Fibroblast of lung (primary cell): ENCODE results near the gene SP8. TPM values are rescaled to one million over a fixed set of nuclear protein-coding genes. Genes with fewer than 3 reads are reported as not detected.

Experiments
- DNase-seq, 2 donors: peaks; one replicate each; pipeline versions ENCODE4 v3.0.0 to v3.0.0-alpha.2; 2010; ENCODE audit warnings: low read depth in 2 of 2
- H2AFZ ChIP-seq: 2 replicates; pipeline ENCODE4 v1.5.1; 2012; ENCODE audit warnings: low read length, control low read depth, inconsistent platforms
- H3K27ac ChIP-seq: 2 replicates; pipeline ENCODE4 v1.5.1; 2011; ENCODE audit warnings: low read length, control low read depth; ENCODE audit not compliant: insufficient read depth
- H3K27me3 ChIP-seq: 2 replicates; pipeline ENCODE4 v1.5.1; 2011; ENCODE audit warnings: mild to moderate bottlenecking, low read length; ENCODE audit not compliant: control insufficient read depth, insufficient read depth
- H3K36me3 ChIP-seq: 2 replicates; pipeline ENCODE4 v1.5.1; 2011; ENCODE audit warnings: low read length; ENCODE audit not compliant: control insufficient read depth, insufficient read depth
- H3K4me1 ChIP-seq: 2 replicates; pipeline ENCODE4 v1.5.1; 2011; ENCODE audit warnings: low read length; ENCODE audit not compliant: control insufficient read depth, insufficient read depth; ENCODE audit errors: extremely low read depth
- H3K4me2 ChIP-seq: 2 replicates; pipeline ENCODE4 v1.5.1; 2011; ENCODE audit warnings: low read length, control low read depth; ENCODE audit not compliant: insufficient read depth; ENCODE audit errors: extremely low read depth
- H3K4me3 ChIP-seq, 4 experiments: fragments of 200-600 bp in 1 of 4; sonication (generic) in 1 of 4; replicated peaks in 1 of 4; 2 replicates each; pipeline ENCODE4 v1.5.1; 2011 to 2016; ENCODE audit warnings: low read length in 4 of 4, low read depth in 3 of 4, mild to moderate bottlenecking in 3 of 4, control low read depth in 2 of 4, inconsistent platforms in 1 of 4, mixed read lengths in 1 of 4; ENCODE audit not compliant: insufficient read depth in 1 of 4; ENCODE audit errors: control extremely low read depth in 1 of 4
- H3K79me2 ChIP-seq: 2 replicates; pipeline ENCODE4 v1.5.1; 2012; ENCODE audit warnings: mild to moderate bottlenecking, low read length, inconsistent platforms; ENCODE audit not compliant: control insufficient read depth, insufficient read depth
- H3K9ac ChIP-seq: 2 replicates; pipeline ENCODE4 v1.5.1; 2011; ENCODE audit warnings: mild to moderate bottlenecking, low read length, control low read depth; ENCODE audit not compliant: insufficient read depth
- H3K9me3 ChIP-seq: 2 replicates; pipeline ENCODE4 v1.5.1; 2012; ENCODE audit warnings: low read depth, low read length; ENCODE audit not compliant: control insufficient read depth, insufficient read depth
- H4K20me1 ChIP-seq: 2 replicates; pipeline ENCODE4 v1.5.1; 2011; ENCODE audit warnings: low read length; ENCODE audit not compliant: control insufficient read depth, insufficient read depth; ENCODE audit errors: extremely low read depth
- EZH2 ChIP-seq: IDR thresholded peaks from 2 replicates; pipeline ENCODE4 v1.5.1; 2012; ENCODE audit warnings: low read length, control low read depth, mild to moderate bottlenecking; ENCODE audit errors: missing control alignments
- polyA plus RNA-seq, 2 donors: library from polyadenylated mRNA; depleted of rRNA in 1 of 2; stranded (reverse) in 1 of 2; unstranded in 1 of 2; fragments of >200 nt; gene quantifications; 2 replicates each; pipeline ENCODE4 v1.2.1, GENCODE V29; 2011 to 2012; ENCODE audit warnings: missing spikeins in 1 of 2
- total RNA-seq: library from RNA; depleted of rRNA; stranded (reverse); fragments of >200 nt; gene quantifications from 2 replicates; pipeline ENCODE4 v1.2.1, GENCODE V29; 2014
- TF ChIP-seq, protein P1 (sequence below), 2 donors: IDR thresholded peaks in 1 of 2; conservative IDR thresholded peaks in 1 of 2; 1 replicate in 1 of 2; 2 replicates in 1 of 2; pipeline ENCODE4 v1.5.1; 2011 to 2012; ENCODE audit warnings: low read length in 2 of 2, control low read depth in 1 of 2, inconsistent platforms in 1 of 2, low read depth in 1 of 2, mild to moderate bottlenecking in 1 of 2

The SP8 gene
- total and polyA plus RNA-seq, 2 donors (not counting 1 experiment from before 2014, with no cell fraction given) = not detected

DNA sequence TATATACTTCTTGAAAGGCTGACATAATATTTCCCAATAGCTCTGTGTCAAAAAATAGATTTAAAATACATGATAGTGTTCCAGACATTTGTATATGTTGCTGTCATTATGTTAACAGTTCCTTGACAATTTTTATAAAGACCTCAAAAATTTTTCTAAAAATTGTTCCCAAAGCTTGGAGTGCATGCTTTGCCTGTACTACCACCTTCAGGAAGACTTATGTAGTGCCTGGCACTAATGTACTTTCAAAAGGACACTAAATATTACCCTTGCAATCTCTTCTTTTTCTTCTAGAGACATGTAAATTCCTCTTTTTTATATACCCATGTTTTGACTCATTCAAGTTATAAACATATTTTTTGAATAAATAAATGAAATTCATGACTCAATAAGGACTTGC is 48.0 kb upstream of the SP8 start:
- Histone ChIP-seq H3K9ac (no peak overlapping the region), H3K79me2 (no peaks in the 10 kb centered on the region), H3K27ac (no peak overlapping the region), H4K20me1 (no peaks in the 10 kb centered on the region), H3K4me1 (no peaks in the 10 kb centered on the region), H3K36me3 (no peaks in the 10 kb centered on the region), H2AFZ (no peak overlapping the region), H3K9me3 (no peaks in the 10 kb centered on the region), H3K27me3 (no peaks in the 10 kb centered on the region), H3K4me2 (no peak overlapping the region), H3K4me3 (no peak overlapping the region)
- TF ChIP-seq, protein P1, sequence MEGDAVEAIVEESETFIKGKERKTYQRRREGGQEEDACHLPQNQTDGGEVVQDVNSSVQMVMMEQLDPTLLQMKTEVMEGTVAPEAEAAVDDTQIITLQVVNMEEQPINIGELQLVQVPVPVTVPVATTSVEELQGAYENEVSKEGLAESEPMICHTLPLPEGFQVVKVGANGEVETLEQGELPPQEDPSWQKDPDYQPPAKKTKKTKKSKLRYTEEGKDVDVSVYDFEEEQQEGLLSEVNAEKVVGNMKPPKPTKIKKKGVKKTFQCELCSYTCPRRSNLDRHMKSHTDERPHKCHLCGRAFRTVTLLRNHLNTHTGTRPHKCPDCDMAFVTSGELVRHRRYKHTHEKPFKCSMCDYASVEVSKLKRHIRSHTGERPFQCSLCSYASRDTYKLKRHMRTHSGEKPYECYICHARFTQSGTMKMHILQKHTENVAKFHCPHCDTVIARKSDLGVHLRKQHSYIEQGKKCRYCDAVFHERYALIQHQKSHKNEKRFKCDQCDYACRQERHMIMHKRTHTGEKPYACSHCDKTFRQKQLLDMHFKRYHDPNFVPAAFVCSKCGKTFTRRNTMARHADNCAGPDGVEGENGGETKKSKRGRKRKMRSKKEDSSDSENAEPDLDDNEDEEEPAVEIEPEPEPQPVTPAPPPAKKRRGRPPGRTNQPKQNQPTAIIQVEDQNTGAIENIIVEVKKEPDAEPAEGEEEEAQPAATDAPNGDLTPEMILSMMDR (conservative IDR thresholded peaks at IDR 0.05 in 1 of 2, IDR thresholded peaks at IDR 0.05 in 1 of 2; ENCODE audit: low read depth in 1 of 2, low read length in 2 of 2) = no peak
- TF ChIP-seq EZH2 = no peak
- no peak for DNase-seq

DNA sequence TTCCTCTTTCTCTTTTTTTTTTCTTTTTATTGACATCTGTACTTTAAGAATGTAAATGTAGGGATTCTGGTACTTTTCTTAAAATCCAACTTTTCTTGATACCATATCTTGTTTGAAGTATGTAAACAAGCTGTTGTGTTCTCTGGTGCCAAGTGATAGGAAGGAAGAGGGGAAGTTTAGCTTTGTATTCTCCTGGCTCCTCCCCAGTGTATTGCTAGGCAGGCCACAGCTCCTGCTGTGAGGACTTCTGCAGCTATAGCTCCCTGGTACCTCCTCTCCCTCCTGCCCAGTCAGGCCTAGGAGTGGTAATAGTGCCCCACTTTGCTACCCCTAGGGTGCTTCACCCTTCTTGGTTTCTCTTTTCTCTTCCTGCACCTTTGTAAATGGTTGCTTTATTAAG is 45.3 kb upstream of the SP8 start:
- H3K36me3 ChIP-seq = no peaks in the 10 kb centered on the region
- H3K4me2 ChIP-seq = no peak overlapping the region
- no peak overlapping the region for H3K9ac ChIP-seq
- no peaks in the 10 kb centered on the region for H3K27me3 ChIP-seq
- H3K4me1 ChIP-seq = no peaks in the 10 kb centered on the region
- H3K79me2 ChIP-seq = no peaks in the 10 kb centered on the region
- no peak overlapping the region for H2AFZ ChIP-seq
- TF ChIP-seq EZH2 = no peak
- TF ChIP-seq, protein P1 (conservative IDR thresholded peaks at IDR 0.05 in 1 of 2, IDR thresholded peaks at IDR 0.05 in 1 of 2; ENCODE audit: low read depth in 1 of 2, low read length in 2 of 2) = no peak
- no peak overlapping the region for H3K27ac ChIP-seq
- no peak for DNase-seq
- no peak overlapping the region for H3K4me3 ChIP-seq
- no peaks in the 10 kb centered on the region for H4K20me1 ChIP-seq
- no peaks in the 10 kb centered on the region for H3K9me3 ChIP-seq

DNA sequence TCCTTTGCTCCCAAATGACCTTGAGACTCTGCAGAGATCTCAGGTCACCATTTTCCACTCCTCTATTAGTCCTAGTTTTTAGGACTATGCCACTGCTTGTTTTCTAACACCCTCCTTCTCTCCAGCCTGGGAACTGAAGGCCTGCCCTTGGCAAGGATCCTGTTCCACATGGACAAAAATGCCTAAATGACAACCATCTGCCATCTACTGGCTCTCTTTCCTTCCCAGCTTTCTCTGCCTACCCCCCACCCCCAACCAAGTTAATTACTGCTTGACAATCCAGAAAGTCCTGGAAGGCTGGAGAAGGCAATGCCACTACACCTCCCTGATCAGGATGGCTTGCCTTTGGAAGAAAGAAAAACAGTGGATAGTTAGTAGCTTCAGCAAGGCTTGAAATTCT is 44.8 kb upstream of the SP8 start:
- no peak overlapping the region for H3K27ac ChIP-seq
- DNase-seq = no peak
- no peaks in the 10 kb centered on the region for H3K36me3 ChIP-seq

More for the DNA sequence above, 44.8 kb upstream of the SP8 start:
- Histone ChIP-seq H3K27me3 (no peaks in the 10 kb centered on the region), H3K9ac (no peak overlapping the region), H3K79me2 (no peaks in the 10 kb centered on the region), H4K20me1 (no peaks in the 10 kb centered on the region), H3K4me3 (no peak overlapping the region), H3K9me3 (no peaks in the 10 kb centered on the region), H3K4me1 (no peaks in the 10 kb centered on the region), H3K4me2 (no peak overlapping the region), H2AFZ (no peak overlapping the region)
- TF ChIP-seq EZH2 = no peak
- TF ChIP-seq, protein P1 (conservative IDR thresholded peaks at IDR 0.05 in 1 of 2, IDR thresholded peaks at IDR 0.05 in 1 of 2; ENCODE audit: low read depth in 1 of 2, low read length in 2 of 2) = no peak
